A549 (cell line): ENCODE measurements around the gene CPSF4. TPM values are rescaled to one million over a fixed set of nuclear protein-coding genes. Genes with fewer than 3 reads are reported as not detected.

ENCODE experiments used
- ATAC-seq, 2 experiments: fragments of 200-7000 bp in 1 of 2; fragments of >200 bp in 1 of 2; cut with Nextera tagmentation in 1 of 2; cut with Tn5 transposase in 1 of 2; 3 replicates each; pipeline versions ENCODE4 v1.8.0 to v1.9.1; 2018 to 2020; ENCODE audit warnings: mild to moderate bottlenecking in 1 of 2, moderate library complexity in 1 of 2
- CTCF ChIA-PET: fragments of 300-600 bp; sonication (Branson Sonifier 250); formaldehyde crosslinking; extraction: SDS; loops from one replicate; lab custom pipeline; 2021; ENCODE audit warnings: antibody characterized with exemption, inconsistent platforms; lab: Yijun Ruan, JAX
- POLR2A ChIA-PET: fragments of 350-600 bp; formaldehyde crosslinking; extraction: SDS; loops from one replicate; lab custom pipeline; 2021; ENCODE audit warnings: antibody characterized with exemption, inconsistent platforms; lab: Yijun Ruan, JAX
- DNase-seq, 2 experiments: peaks; one replicate each; pipeline versions ENCODE4 v3.0.0 to v3.0.0-alpha.2; 2011 to 2016; ENCODE audit warnings: low read depth in 1 of 2, low spot score in 1 of 2
- FAIRE-seq: peaks from 2 replicates; lab custom pipeline; 2011; peaks lifted over from hg19 to GRCh38; lab: Jason Lieb, UNC
- H3K27ac ChIP-seq, 2 experiments: fragments of >200 bp; sonication (Bioruptor Twin); formaldehyde crosslinking; 3 replicates each; pipeline ENCODE4 v1.5.1; 2016 to 2017
- H3K4me1 ChIP-seq: fragments of >200 bp; sonication (Bioruptor Twin); formaldehyde crosslinking; 3 replicates; pipeline ENCODE4 v1.6.1; 2016
- H3K4me2 ChIP-seq: fragments of >200 bp; sonication (Bioruptor Twin); formaldehyde crosslinking; 3 replicates; pipeline ENCODE4 v1.6.1; 2016
- H3K4me3 ChIP-seq: fragments of >200 bp; sonication (Bioruptor Twin); formaldehyde crosslinking; 3 replicates; pipeline ENCODE4 v1.5.1; 2016
- H3K9me3 ChIP-seq: fragments of >200 bp; sonication (Bioruptor Twin); formaldehyde crosslinking; 3 replicates; pipeline ENCODE4 v1.6.1; 2016
- BHLHE40 ChIP-seq: IDR thresholded peaks from 2 replicates; pipeline ENCODE4 v1.6.1; 2012; ENCODE audit warnings: low read depth, low read length, inconsistent platforms
- CHD2 ChIP-seq: fragments of 150-350 bp; IDR thresholded peaks from 2 replicates; pipeline ENCODE4 v1.6.1; 2014; ENCODE audit warnings: low read length; ENCODE audit not compliant: partially characterized antibody
- EHF ChIP-seq: fragments of 250-450 bp; sonication (Bioruptor Pico); IDR thresholded peaks from 2 replicates; pipeline ENCODE4 v1.5.0; 2020; ENCODE audit warnings: mild to moderate bottlenecking
- EHMT2 ChIP-seq: fragments of 200-600 bp; sonication (generic); IDR thresholded peaks from 2 replicates; pipeline ENCODE4 v1.6.1; 2016; ENCODE audit warnings: antibody characterized with exemption, low read depth, mild to moderate bottlenecking, moderate library complexity
- EP300 ChIP-seq, 2 experiments: fragments of >200 bp; sonication (Bioruptor Twin); formaldehyde crosslinking; IDR thresholded peaks; 2 replicates in 1 of 2; 3 replicates in 1 of 2; pipeline ENCODE4 v1.6.1; 2016 to 2017
- FOSB ChIP-seq: fragments of 250-450 bp; sonication (Bioruptor Pico); IDR thresholded peaks from 2 replicates; pipeline ENCODE4 v1.5.0; 2020; ENCODE audit warnings: mild to moderate bottlenecking, moderate library complexity
- FOSL2 ChIP-seq, 2 experiments: fragments of 450-650 bp in 1 of 2; fragments of >200 bp in 1 of 2; sonication (Bioruptor Twin) in 1 of 2; formaldehyde crosslinking; IDR thresholded peaks; 2 replicates each; pipeline versions ENCODE4 v1.5.0 to v1.6.1; 2016 to 2020; ENCODE audit warnings: mild to moderate bottlenecking in 1 of 2, moderate library complexity in 1 of 2
- JUNB ChIP-seq: fragments of >200 bp; sonication (Bioruptor Twin); formaldehyde crosslinking; IDR thresholded peaks from 2 replicates; pipeline ENCODE4 v1.6.1; 2016
- MAFK ChIP-seq: fragments of 450-650 bp; IDR thresholded peaks from 2 replicates; pipeline ENCODE4 v1.6.1; 2014; ENCODE audit not compliant: partially characterized antibody
- MYC ChIP-seq: IDR thresholded peaks from 2 replicates; pipeline ENCODE4 v1.6.1; 2012; ENCODE audit warnings: mild to moderate bottlenecking, inconsistent platforms, low read length, improper control_type of control experiment, borderline replicate concordance
- PHF8 ChIP-seq: fragments of 200-600 bp; sonication (generic); IDR thresholded peaks from 2 replicates; pipeline ENCODE4 v1.6.1; 2016; ENCODE audit warnings: low read depth, mild to moderate bottlenecking, antibody characterized with exemption, moderate library complexity, borderline replicate concordance
- RAD21 ChIP-seq, 2 experiments: fragments of >200 bp in 1 of 2; sonication (Bioruptor Twin) in 1 of 2; formaldehyde crosslinking in 1 of 2; IDR thresholded peaks in 1 of 2; conservative IDR thresholded peaks in 1 of 2; 2 replicates in 1 of 2; 3 replicates in 1 of 2; pipeline ENCODE4 v1.6.1; 2012 to 2018; ENCODE audit warnings: inconsistent platforms in 1 of 2
- RARB ChIP-seq: fragments of 250-450 bp; sonication (Bioruptor Pico); IDR thresholded peaks from 2 replicates; pipeline ENCODE4 v1.8.0; 2021; ENCODE audit warnings: mild to moderate bottlenecking, moderate library complexity
- RCOR1 ChIP-seq: fragments of 150-350 bp; IDR thresholded peaks from 2 replicates; pipeline ENCODE4 v1.6.1; 2014; ENCODE audit warnings: antibody characterized with exemption, low read length, low read depth
- RNF2 ChIP-seq: fragments of 200-600 bp; sonication (generic); IDR thresholded peaks from 2 replicates; pipeline ENCODE4 v1.6.1; 2016; ENCODE audit warnings: low read depth, mild to moderate bottlenecking, antibody characterized with exemption, moderate library complexity, borderline replicate concordance
- TFCP2L1 ChIP-seq: fragments of 250-450 bp; sonication (Bioruptor Pico); IDR thresholded peaks from 2 replicates; pipeline ENCODE4 v1.5.0; 2021; ENCODE audit warnings: mild to moderate bottlenecking
- ZFP36 ChIP-seq: fragments of 450-650 bp; IDR thresholded peaks from 2 replicates; pipeline ENCODE4 v1.6.1; 2014; ENCODE audit warnings: borderline replicate concordance; ENCODE audit not compliant: partially characterized antibody
- ZNF302 ChIP-seq: fragments of 250-450 bp; sonication (Bioruptor Pico); IDR thresholded peaks from 2 replicates; pipeline ENCODE4 v1.9.0; 2021; ENCODE audit warnings: inconsistent platforms, mild to moderate bottlenecking, moderate library complexity
- WGBS: methylation state at CpG from one replicate; pipeline ENCODE4 v1.1.6; 2017; ENCODE audit errors: missing lambda C conversion rate; 5-methylcytosine and 5-hydroxymethylcytosine counted together
- polyA plus RNA-seq, 4 experiments: library from polyadenylated mRNA; depleted of rRNA in 3 of 4; stranded (reverse); fragments of >200 nt; fragmentation: RNase III in 1 of 4; extraction: RNeasy Plus Mini Kit Qiagen cat#74134 plus additional on column Dnase treatment in 1 of 4; gene quantifications; 2 replicates in 3 of 4; 3 replicates in 1 of 4; pipeline ENCODE4 v1.2.3, GENCODE V29; 2011 to 2017
- TF ChIP-seq, protein P1 (sequence below): fragments of >200 bp; sonication (Bioruptor Twin); formaldehyde crosslinking; IDR thresholded peaks from 3 replicates; pipeline ENCODE4 v1.5.1; 2016
- TF ChIP-seq, protein P2 (sequence below): fragments of 250-450 bp; sonication (Bioruptor Pico); IDR thresholded peaks from 2 replicates; pipeline ENCODE4 v1.5.0; 2020; ENCODE audit warnings: low read depth, mild to moderate bottlenecking, moderate library complexity
- TF ChIP-seq, protein P3 (sequence below): fragments of 150-350 bp; IDR thresholded peaks from 2 replicates; pipeline ENCODE4 v1.6.1; 2014; ENCODE audit warnings: low read depth, mild to moderate bottlenecking, low read length
- TF ChIP-seq, protein P4 (sequence below): IDR thresholded peaks from 2 replicates; pipeline ENCODE4 v1.6.1; 2012
- TF ChIP-seq, protein P5 (sequence below): fragments of 450-650 bp; IDR thresholded peaks from 2 replicates; pipeline ENCODE4 v1.6.1; 2014; ENCODE audit warnings: antibody characterized with exemption

The CPSF4 gene
- polyA plus RNA-seq, 2 of the 4 experiments (the other 2 are of a cell fraction) = 28.7 to 35.6 TPM

DNA sequence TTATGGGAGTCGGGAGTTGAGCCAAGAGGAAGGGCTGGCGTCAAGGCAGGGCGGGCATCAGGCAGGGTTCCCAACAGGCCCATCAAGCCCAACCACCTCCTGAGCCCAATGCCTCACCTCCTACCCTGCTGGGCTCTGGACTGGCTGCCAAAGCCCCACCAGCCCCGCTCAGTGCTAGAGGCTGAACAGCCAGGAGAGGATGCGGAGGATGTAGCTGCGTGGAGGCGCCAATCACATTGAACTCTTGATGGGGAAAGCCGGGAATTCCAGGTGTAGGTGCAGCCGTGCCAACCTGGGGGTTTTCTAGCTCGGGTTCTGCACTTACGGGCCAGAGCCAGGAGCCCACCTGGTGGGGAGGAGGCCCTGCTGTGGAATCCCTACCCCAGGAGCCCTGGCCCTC lies 14.4 kb downstream of the CPSF4 start:
- FAIRE-seq = no peak

DNA sequence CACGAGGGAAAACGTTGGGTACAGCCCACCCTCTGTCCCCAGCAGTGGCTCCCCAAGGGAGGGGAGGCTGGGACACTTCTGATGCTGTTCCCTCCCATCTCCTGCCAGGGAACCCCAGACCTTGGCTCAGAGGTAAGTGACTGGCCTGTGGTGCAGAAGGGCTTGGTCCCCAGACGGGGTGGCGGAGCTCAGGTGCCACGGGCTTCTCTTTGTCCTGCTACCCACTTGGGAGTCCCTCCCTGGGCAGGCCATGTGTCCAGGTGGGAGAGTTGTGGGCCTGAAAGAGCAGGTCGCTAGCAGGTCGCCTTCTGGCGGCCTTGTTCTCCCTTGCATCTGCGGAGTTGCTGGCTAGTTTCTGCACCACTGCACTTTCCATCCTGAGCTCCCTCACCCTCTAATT lies 17.1 kb downstream of the CPSF4 start:
- no peaks in the 10 kb centered on the region for H3K9me3 ChIP-seq
- no peak overlapping the region for H3K4me3 ChIP-seq
- ChIA-PET POLR2A (interaction anchor here (0.9 to 1.2 kb wide), 2 partner anchors 10 to 18 kb away, joined by 4 to 5 read pairs; partner anchors contain the start of genes CPSF4 and PTCD1), CTCF (interaction anchor here (1.1 to 12.6 kb wide), 2 partner anchors 8 to 9 kb away, joined by 4 to 92 read pairs; no protein-coding TSS in a partner anchor)
- H3K4me2 ChIP-seq = no peak overlapping the region
- FAIRE-seq = no peak
- H3K4me1 ChIP-seq = no peaks in the 10 kb centered on the region
- DNase-seq = no peak
- TF ChIP-seq RARB (CRISPR knock-in tag) (no peak), ZNF302 (CRISPR knock-in tag) (no peak), EHMT2 (no peak), FOSB (CRISPR knock-in tag) (no peak), PHF8 (no peak), FOSL2 (IDR thresholded peaks at IDR 0.05) (no peak), FOSL2 (CRISPR knock-in tag; IDR thresholded peaks at IDR 0.05) (no peak), BHLHE40 (no peak), EHF (no peak), RCOR1 (no peak), RAD21 (conservative IDR thresholded peaks at IDR 0.05 in 1 of 2, IDR thresholded peaks at IDR 0.05 in 1 of 2) (no peak), JUNB (no peak)
- TF ChIP-seq, protein P1, sequence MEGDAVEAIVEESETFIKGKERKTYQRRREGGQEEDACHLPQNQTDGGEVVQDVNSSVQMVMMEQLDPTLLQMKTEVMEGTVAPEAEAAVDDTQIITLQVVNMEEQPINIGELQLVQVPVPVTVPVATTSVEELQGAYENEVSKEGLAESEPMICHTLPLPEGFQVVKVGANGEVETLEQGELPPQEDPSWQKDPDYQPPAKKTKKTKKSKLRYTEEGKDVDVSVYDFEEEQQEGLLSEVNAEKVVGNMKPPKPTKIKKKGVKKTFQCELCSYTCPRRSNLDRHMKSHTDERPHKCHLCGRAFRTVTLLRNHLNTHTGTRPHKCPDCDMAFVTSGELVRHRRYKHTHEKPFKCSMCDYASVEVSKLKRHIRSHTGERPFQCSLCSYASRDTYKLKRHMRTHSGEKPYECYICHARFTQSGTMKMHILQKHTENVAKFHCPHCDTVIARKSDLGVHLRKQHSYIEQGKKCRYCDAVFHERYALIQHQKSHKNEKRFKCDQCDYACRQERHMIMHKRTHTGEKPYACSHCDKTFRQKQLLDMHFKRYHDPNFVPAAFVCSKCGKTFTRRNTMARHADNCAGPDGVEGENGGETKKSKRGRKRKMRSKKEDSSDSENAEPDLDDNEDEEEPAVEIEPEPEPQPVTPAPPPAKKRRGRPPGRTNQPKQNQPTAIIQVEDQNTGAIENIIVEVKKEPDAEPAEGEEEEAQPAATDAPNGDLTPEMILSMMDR = no peak
- TF ChIP-seq, protein P2, sequence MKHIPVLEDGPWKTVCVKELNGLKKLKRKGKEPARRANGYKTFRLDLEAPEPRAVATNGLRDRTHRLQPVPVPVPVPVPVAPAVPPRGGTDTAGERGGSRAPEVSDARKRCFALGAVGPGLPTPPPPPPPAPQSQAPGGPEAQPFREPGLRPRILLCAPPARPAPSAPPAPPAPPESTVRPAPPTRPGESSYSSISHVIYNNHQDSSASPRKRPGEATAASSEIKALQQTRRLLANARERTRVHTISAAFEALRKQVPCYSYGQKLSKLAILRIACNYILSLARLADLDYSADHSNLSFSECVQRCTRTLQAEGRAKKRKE (CRISPR knock-in tag) = no peak
- 86% methylated on average over 8 of the region's 9 CpGs for WGBS
- no peak for ATAC-seq
- no peak overlapping the region for H3K27ac ChIP-seq

More for the DNA sequence above, 14.4 kb downstream of the CPSF4 start:
- Histone ChIP-seq H3K4me3 (no peak overlapping the region), H3K4me1 (no peaks in the 10 kb centered on the region), H3K9me3 (no peaks in the 10 kb centered on the region), H3K27ac (no peak overlapping the region), H3K4me2 (no peak overlapping the region)
- no peak for TF ChIP-seq CHD2
- no peak for TF ChIP-seq EP300 (IDR thresholded peaks at IDR 0.05)
- TF ChIP-seq MYC = no peak
- TF ChIP-seq, protein P1 = no peak
- TF ChIP-seq, protein P3, sequence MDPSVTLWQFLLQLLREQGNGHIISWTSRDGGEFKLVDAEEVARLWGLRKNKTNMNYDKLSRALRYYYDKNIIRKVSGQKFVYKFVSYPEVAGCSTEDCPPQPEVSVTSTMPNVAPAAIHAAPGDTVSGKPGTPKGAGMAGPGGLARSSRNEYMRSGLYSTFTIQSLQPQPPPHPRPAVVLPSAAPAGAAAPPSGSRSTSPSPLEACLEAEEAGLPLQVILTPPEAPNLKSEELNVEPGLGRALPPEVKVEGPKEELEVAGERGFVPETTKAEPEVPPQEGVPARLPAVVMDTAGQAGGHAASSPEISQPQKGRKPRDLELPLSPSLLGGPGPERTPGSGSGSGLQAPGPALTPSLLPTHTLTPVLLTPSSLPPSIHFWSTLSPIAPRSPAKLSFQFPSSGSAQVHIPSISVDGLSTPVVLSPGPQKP = no peak
- TF ChIP-seq, protein P4, sequence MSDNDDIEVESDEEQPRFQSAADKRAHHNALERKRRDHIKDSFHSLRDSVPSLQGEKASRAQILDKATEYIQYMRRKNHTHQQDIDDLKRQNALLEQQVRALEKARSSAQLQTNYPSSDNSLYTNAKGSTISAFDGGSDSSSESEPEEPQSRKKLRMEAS = no peak
- no peak for TF ChIP-seq RNF2
- TF ChIP-seq, protein P2 (CRISPR knock-in tag) = no peak
- no peak for TF ChIP-seq ZFP36
- TF ChIP-seq MAFK = no peak
- TF ChIP-seq, protein P5, sequence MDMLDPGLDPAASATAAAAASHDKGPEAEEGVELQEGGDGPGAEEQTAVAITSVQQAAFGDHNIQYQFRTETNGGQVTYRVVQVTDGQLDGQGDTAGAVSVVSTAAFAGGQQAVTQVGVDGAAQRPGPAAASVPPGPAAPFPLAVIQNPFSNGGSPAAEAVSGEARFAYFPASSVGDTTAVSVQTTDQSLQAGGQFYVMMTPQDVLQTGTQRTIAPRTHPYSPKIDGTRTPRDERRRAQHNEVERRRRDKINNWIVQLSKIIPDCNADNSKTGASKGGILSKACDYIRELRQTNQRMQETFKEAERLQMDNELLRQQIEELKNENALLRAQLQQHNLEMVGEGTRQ = no peak
- no peak for TF ChIP-seq PHF8
- no peak for TF ChIP-seq TFCP2L1 (CRISPR knock-in tag)
- DNase-seq = no peak
- 98% methylated on average over 11 of the region's 11 CpGs for WGBS
- ChIA-PET CTCF (interaction anchor here (0.9 kb wide), 1 partner anchor 12 kb away, joined by 3 read pairs; no protein-coding TSS in a partner anchor), POLR2A (no interaction called here)
- ATAC-seq = 0 out of 6 replicates have a peak, but pooled peaks of 1 of the 2 experiments have one; percentile 6
